GM19468 (cell line): ENCODE data around the gene CDKN2B.
"Not testable (repeated sequence)": the region's sequence is repeated elsewhere in the genome, so short reads cannot be mapped to it uniquely, and the experiment has no call there.

Source experiments
- ATAC-seq: cut with Tn5 transposase; IDR thresholded peaks from one replicate; pipeline ENCODE4 v1.9.1; 2021; ENCODE audit warnings: mild to moderate bottlenecking, moderate library complexity, moderate number of reproducible peaks; ENCODE audit not compliant: unreplicated experiment; ENCODE audit errors: extremely low read depth

CDKN2B gene, protein sequence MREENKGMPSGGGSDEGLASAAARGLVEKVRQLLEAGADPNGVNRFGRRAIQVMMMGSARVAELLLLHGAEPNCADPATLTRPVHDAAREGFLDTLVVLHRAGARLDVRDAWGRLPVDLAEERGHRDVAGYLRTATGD

DNA sequence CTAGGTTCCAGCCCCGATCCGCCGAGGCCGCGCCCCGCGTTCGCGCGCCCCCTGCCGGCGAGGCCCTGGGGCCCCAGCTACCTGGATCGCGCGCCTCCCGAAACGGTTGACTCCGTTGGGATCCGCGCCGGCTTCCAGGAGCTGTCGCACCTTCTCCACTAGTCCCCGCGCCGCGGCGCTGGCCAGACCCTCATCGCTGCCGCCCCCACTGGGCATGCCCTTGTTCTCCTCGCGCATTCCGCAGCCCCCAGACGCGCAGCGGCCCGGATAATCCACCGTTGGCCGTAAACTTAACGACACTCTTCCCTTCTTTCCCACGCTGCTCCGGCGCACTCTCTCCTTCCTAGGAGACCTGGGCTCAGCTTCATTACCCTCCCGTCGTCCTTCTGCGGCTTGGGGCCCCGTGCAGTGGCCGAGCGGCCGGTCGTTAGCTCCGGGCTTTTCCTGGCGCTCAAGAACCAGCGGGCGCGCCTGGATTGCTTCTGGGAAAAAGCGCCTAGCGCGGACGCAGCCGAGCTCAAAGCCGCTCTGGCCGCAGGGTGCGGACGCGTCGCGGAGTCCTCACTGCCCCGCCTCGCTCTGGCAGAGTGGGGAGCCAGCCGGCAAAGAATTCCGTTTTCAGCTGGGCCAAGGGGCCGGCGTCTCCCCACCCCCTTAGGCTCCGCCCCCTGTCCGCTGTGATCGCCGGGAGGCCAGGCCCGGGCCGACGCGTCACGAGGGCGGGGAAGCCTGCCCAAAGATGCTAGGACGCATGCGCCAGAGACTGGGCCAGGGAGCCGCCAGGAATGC, at the start of gene CDKN2B:
TSS of gene CDKN2B (minus strand) at position 589 of the 789 bp plus-strand sequence. CDS start at position 237, 352 bp downstream.
- peak; percentile 67 for ATAC-seq

DNA sequence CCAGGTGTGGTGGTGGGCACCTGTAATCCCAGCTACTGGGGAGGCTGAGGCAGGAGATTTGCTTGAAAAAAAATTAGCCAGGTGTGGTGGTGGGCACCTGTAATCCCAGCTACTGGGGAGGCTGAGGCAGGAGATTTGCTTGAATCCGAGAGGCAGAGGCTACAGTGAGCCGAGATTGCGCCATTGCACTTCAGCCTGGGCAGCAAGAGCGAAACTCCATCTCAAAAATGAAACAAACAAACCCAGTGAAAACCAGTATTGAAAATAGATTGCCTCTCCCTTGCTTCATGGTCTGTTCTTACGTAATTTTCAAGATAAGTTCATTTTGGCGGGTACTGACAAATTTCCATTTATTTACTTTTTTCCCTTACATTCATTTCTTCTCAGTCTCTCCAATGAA, 48.9 kb upstream of the CDKN2B start:
- not testable (repeated sequence) for ATAC-seq

DNA sequence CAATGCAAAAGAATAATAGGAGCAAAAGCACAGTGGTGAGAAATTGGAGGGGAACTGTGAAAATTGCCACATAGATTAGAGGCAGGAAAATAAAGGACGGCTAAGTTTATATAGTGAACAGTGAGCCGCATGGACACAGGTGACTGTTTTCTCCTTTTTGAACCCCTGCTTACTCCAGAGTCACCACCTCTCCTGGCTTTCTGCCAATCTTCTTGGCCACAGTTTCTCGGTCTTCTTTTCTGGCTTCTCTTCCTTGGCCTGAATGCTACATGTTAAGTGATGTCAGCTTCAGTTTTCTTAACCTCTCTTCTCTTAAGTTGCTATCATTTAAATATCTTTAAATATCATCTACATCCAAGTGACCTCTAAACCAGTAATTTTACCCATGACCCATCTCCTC, 47.3 kb upstream of the CDKN2B start:
- ATAC-seq, result no peak

DNA sequence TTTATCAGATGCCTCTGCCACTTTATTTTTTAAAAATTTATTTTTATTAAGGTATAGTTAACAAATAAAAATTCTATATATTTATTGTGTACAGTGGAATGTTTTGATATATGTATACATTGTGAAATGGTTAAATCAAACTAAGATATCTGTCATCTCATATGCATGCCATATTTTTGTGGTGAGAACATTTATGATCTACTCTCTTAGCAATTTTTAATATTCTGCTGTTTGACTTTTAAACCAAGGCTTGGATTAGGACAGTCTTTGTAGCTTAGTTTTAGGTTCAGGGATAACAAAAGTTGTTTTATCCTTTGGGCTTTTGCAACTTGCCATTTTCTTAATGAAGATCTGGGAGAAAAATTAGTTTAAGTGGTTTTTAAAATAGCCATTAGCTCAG, 46.0 kb upstream of the CDKN2B start:
- ATAC-seq, result no peak

DNA sequence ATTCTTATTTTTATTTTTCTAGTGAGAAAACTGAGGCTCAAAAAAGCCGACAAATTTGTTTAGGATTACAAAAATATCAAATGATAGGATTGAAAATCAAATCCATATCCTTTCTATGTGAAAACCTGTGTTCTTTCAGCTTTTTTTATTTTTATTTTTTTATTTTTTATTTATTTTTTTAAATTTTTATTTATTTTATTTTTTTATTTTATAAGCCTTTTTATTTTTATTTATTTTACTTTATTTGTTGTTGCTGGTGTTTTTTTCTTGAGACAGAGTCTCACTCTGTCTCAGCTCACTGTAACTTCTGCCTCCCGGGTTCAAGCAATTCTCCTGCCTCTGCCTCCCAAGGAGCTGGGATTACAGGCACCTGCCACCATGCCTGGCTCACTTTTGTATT, 45.4 kb upstream of the CDKN2B start:
- ATAC-seq, result no peak

DNA sequence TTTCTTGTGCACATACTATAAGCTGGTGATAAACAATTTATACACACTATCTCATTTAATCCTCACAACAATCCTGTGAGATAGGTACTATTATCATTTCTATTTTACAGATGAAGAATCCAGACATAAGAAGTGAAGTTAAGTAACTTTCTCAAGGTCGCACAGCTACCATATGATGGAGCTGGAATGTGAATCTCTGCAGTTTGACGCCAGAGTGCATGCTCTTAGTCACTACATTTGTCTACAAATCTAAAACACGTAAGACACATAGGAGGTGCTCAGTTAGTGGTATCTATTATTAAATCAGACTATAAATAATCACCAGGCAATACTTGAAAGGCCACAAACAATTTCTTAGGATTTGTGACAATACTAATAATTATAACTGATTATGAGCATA, 45.0 kb upstream of the CDKN2B start:
- ATAC-seq, result no peak

DNA sequence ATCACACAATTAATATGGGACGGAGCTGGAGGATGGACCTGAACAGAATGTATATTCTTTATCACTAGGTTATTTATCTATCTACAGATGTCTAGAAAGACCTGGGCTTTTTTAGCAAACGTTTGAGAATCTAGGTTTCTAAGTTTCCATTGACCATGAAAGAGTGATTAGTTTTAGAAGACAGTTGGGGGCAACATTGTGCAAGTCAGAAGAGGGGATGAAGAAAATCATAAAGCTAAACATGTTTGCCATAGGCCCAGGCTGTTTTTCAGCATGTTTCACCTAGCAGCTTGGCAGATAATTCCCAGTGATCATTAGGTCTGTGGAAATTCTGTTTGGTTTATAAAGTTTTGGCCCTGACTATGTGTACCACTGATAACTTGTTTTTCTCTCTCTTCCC, 44.1 kb upstream of the CDKN2B start:
- ATAC-seq, result no peak

DNA sequence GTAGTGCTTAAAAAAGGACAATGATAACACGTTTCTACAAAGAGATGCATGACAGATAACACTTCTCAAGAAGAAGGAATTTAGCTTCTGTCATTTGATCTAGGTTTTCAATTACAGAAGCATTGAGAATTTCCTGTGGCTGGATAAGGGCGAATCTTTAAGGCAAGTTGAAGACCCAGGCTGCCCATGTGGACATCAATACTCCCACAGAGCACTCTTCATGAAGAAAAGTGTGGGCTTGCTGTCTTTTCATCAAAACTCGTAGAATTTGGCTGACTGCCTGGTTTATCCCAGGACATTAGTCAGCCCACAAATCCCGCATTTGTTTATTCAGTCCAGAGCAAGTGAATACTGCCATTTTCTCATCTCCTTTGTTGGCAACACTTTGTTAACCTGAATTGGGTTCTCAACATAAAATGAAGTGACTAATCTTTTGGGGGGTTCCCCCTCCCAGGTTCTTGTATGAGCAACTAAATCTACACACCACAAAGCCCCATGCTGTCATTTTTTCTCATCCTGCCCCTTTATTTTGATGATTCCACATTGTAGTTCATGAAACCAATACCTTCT, 43.4 kb upstream of the CDKN2B start:
- ATAC-seq, result no peak

DNA sequence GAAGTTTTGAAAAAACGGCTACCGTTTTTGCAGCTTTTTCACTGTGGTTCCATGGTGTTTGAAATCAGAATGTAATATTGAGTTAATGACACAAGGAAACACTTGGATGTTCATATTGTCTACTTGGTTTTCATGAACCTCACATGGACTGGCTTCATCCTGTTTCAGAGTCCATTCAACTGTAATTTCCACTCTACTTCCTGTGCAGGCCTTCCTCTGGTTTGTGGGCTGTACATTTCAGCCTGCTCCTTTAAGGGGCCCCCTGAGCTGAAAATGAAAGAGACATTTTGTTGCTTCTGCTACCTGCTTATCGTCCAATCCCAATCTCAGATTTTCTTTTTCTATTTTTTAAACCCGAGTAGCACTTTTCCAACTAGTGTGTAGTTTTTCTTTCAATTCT, 41.8 kb upstream of the CDKN2B start:
- peak; percentile 61 for ATAC-seq

DNA sequence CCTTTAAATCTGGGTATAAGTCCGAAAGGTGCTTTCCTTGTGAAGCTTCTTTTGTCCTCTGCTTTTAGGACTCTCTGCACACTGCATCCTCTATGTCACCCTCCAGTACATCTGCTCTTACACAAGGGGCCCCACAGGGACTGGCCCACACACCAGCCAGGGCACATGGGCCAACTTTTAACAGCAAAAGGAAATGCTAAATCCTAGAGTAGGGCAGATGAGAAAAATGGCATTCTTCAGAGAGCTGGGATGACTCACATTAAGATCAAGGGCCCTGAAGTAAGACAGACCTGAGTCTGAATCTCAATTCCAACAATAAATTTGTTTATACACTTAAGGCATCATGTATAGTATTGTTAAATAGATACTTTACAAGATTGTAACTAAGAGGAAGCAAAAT, 40.3 kb upstream of the CDKN2B start:
- no peak for ATAC-seq

DNA sequence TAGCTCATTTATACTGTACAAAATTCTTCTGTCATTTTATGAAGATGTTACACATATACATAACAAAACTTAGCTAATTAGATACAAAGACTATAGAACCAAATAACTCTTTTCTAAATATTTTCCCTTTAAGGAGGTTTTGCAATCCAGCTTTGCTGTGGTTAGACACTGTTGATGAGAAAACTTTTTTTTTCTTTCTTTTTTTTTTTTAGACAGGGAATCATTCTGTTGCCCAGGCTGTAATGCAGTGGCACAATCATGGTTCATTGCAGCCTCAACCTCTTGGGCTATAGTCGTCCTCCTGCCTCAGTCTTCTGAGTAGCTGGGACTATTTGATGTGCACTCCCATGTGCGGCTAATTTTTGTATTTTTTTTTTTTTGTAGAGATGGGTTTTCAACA, 38.5 kb upstream of the CDKN2B start:
- no peak for ATAC-seq

DNA sequence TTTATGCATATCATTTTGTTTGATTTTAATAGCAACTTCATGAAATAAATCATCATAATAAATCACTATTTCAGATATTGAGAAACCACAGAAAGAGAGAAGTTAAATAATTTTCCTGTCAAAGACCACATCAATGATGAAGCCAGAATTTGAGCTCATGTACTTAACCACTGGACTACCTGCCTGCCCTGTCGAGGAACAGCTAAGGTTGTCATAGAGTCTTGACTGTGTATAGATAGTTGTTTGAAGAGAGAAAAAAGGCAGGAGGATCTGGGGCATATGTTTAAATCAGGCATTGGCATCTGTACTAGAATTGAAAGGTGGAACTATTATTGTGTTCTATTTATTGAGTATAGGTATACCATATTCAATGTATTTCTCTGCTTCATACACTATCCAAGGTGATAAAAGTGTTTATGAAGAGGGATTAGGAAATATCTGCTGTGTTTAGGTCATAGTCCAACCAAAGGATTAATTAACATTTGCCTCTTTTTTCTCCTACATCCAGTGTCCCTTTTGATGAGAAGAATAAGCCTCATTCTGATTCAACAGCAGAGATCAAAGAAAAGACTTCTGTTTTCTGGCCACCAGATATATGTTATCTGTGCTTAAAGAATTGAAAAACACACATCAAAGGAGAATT, 37.3 kb upstream of the CDKN2B start:
- no peak for ATAC-seq

DNA sequence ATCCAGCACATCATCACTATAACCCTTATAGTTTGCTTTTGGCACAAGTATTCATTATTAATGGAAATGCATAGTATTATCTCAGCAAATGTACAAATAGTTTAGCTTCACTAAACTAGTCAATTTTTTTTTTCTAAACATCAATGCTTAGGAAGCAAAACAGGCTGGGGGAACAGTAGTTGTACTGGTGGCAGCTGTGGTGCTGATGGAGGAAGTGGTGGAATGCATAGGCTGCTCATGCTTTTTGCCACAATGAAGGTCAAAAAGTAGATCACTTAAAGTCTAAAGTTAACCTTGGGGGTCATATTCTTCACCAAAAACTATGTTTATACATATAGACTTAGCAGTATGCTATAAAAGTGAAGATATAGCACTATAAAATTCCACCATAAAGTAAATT, 36.3 kb upstream of the CDKN2B start:
- ATAC-seq, result no peak

DNA sequence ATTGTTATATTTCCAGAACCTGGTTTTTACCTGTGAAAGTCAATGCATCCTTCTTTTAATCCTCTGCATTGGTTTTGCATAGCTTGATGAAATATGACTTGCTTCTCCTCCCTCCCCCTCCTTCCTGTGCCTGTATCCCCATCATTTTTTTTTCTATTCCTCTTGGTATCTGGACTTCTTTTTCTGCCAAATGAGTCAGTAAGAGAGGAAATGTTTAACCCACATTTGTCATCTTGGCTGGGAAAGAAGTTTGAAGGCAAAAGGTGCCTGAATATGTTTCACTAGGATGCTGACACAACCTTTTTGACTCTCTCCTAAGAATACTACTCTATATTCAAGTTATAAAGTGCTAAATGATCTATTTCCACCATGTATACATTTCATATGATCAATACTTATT, 35.5 kb upstream of the CDKN2B start:
- no peak for ATAC-seq

DNA sequence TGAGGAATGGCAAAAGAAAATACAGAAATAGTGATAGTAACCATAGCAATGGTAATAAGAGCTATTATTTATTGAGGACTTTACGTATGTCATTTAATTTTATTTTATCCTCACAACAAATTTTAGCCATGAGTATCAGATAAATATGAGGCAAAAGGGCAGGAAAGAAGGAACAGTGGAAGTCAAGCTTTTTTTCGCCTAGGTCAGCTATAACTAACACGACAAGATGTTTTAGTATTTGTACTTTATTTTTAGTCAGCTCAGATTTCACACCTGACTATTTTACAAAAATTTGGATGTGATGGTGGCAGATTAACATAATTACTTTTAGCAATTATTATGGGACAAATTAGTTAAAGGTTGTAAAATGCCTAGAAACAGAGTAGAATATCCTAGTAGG, 34.8 kb upstream of the CDKN2B start:
- ATAC-seq, result no peak

DNA sequence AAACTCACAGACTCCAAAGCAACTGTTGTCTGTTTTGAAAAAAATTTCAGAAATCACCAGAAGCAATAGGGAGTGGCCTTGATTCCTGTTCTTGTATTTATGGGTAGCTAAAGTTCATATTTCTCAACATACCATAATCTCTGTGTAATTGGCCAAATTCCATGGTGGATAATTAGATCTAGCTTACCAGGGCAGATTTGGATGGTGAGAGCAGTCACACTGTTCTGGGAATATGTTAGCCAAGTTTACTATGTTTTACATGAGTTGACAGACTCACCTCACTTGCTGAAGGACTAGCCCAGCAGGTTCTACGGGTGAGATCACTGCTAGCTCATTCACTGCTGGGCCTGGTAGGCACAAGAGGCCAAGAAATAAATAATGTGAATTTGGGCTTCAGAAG, 32.7 kb upstream of the CDKN2B start:
- ATAC-seq, result no peak

DNA sequence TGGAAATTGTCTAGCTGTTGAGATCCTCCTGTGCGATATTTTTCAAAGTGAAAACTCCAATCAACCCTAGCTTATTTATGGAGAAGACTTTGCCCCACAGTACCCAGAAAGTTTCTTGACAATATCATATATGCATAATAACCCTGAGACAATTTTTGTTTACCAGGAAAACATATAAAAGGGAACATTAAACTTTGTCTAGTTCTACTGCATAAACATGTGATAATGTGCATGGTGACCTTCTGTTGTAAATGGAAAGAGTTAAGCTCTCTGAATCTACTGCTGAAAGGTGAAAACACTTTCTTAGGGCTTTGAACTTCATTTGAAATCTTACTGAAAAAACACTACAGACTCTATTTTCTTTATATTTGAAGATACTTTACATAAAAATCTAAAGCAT, 32.2 kb upstream of the CDKN2B start:
- no peak for ATAC-seq

DNA sequence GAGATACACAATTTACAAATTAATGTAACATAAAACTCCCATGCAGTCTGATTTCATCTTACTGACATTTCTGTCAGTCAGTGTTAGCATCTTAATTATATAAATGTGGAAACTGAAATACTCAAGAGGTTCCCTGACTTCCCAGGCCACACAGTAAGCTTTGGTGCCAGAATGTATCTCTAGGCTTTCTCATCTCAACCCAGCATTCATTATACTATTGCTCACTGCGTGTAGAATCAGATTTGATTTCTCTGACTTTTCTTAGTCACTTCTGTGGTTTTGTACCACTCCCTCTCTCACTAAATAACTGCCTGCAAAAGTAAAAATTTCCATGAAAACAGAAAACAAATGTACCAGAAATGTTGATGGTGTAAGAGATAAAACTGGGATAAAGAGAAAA, 31.7 kb upstream of the CDKN2B start:
- ATAC-seq, result no peak

DNA sequence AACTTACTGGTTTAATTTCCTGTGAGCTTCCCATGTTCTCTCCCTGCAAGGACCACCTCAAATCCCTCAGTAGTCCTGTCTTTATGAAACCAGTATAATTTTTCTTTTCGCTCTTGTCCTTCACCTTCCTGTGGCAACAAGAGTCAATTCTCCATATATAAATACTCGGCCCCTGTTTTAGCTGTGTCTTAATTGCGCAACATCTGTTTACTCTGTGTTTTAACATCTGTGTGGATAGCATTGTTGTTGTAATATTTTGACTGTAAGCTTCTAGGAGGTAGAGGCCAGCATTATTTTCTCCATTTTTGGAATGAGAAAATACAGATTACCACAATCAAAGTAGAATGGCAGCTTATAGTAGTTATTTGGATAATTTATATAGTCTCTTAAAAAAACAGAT, 30.2 kb upstream of the CDKN2B start:
- ATAC-seq, result no peak

DNA sequence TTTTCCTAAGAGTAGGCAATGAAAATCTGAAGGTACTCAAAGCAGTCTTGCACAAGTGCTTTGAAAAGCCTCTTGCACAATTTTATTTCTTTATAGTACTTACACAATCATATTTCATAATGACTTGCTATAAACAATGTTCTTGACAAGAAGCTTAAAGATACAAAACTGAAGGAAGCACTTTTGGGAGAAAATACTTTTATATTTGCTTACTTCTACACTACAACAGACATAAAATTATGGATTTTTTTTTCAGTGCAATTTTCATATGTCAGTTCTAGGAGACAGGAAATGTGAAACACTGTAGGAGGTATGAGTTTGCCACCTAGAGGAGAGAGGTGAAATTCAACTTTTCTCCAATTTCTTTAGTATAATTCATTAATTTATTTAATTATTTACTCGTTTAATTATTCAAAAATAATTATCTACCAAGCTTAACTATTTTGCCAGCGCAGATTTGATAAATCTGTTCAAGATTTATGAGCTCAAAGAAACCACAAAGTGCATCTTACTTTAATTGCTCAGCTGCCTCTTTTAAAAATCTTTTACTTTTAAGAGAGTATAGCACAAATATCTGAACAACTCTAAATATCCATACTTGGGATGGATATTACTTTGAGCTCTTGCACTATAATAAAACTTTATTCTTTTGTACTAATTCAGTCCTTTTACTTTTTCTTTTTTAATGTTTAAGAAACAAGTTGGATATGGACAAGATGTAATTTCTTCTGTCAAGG, 29.0 kb upstream of the CDKN2B start:
- peak; percentile 36 for ATAC-seq
